ENCODE measurements around the gene ZBTB5. TPM values are rescaled to one million over a fixed set of nuclear protein-coding genes. Genes with fewer than 3 reads are reported as not detected.
"Not testable (repeated sequence)": the region's sequence is repeated elsewhere in the genome, so short reads cannot be mapped to it uniquely, and the experiment has no call there.

The ZBTB5 gene
- polyA plus RNA-seq, 3 donors: 31.8 to 33.5 (median 32.0) TPM

DNA sequence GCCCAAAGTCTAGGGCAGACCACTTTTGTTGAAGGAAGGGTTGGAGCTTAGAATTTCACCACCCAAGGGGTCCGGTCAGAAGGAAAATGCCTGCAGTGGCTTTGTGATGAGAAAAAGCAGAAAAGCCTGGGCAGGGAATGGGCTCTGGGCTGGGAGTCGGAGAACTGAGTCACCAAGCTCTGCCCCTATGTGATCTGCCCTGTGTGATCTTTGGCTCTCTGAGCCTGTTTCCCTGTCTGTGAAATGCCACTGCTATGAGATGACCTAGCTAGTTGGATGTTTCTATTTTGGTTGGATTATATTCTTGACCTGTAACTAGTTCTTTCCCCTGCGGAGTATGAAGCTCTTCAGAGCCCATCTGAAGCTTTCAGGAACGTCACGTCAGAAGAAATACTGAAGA lies 30.3 kb upstream of the ZBTB5 start:
- DNase-seq: no peak

GRCh38 chr9:37491939-37492338 lies 26.7 kb upstream of the ZBTB5 start:
- DNase-seq: no peak

- DNase-seq: no peak
Observed at GRCh38 chr9:37486616-37487548, 21.6 kb upstream of the ZBTB5 start.

DNA sequence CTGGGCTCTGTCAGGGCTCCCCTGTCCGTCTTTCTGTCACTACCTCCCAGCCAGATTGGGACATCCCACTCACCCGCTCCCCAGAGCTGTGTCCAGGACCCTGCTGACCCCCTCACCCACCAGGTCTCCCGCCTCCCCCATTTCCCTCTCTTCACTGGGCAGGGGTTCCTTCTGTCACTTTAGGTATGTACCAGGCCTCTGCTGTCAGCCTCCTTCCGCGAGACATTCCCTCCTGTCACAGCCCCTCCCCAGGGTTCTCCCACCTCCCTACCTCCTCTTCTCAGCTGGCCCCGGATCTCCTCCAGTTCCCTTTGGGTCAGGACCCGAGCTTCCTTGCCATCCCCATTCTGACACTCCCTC lies 21.0 kb upstream of the ZBTB5 start:
- DNase-seq: no peak

GRCh38 chr9:37485389-37486255 lies 20.4 kb upstream of the ZBTB5 start, which contains the start of gene POLR1E:
Gene POLR1E (plus strand): TSS chr9:37485948. CDS start chr9:37486048, 100 bp downstream.
- DNase-seq: peak; percentile 91

GRCh38 chr9:37480759-37481158 lies 15.5 kb upstream of the ZBTB5 start:
- no peak for DNase-seq

- DNase-seq: not testable (repeated sequence)
Observed at GRCh38 chr9:37477987-37478619, 12.9 kb upstream of the ZBTB5 start.

DNA sequence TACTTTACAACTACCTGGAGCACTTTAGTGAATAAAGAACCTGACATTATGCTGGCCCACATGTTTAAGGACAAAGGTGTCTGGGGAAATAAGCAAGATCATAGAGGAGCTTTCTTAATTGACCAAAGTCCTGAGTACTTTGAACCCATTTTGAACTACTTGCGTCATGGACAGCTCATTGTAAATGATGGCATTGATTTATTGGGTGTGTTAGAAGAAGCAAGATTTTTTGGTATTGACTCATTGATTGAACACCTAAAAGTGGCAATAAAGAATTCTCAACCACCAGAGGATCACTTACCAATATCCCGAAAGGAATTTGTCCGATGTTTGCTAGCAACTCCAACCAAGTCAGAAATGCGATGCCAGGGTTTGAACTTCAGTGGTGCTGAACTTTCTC lies 12.2 kb upstream of the ZBTB5 start:
- not testable (repeated sequence) for DNase-seq

GRCh38 chr9:37476930-37477329 lies 11.7 kb upstream of the ZBTB5 start:
- no peak for DNase-seq

- no peak for DNase-seq
Observed at GRCh38 chr9:37474438-37474837, 9.2 kb upstream of the ZBTB5 start.

GRCh38 chr9:37473982-37474381 lies 8.7 kb upstream of the ZBTB5 start:
- DNase-seq: not testable (repeated sequence)

GRCh38 chr9:37471942-37472684 lies 6.9 kb upstream of the ZBTB5 start:
- DNase-seq: peak; percentile 71

- DNase-seq: no peak
Observed at GRCh38 chr9:37468620-37469019, 3.4 kb upstream of the ZBTB5 start.

DNA sequence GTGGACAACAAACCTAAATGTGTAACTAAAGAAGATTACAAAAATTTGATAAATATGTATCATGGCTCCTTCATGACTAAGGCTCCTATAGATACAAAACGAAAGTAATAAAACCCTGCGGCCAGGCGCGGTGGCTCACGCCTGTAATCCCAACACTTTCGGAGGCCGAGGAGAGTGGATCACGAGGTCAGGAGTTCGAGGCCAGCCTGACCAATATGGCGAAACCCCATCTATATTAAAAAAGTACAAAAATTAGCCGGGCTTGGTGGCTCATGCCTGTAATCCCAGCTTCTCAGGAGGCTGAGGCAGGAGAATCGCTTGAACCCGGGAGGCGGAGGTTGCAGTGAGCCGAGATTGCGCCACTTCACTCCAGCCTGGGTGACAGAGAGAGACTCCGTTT lies 2.3 kb upstream of the ZBTB5 start:
- DNase-seq: not testable (repeated sequence)

GRCh38 chr9:37466037-37466709 lies 923 bp upstream of the ZBTB5 start:
- DNase-seq: peak; percentile 74

DNA sequence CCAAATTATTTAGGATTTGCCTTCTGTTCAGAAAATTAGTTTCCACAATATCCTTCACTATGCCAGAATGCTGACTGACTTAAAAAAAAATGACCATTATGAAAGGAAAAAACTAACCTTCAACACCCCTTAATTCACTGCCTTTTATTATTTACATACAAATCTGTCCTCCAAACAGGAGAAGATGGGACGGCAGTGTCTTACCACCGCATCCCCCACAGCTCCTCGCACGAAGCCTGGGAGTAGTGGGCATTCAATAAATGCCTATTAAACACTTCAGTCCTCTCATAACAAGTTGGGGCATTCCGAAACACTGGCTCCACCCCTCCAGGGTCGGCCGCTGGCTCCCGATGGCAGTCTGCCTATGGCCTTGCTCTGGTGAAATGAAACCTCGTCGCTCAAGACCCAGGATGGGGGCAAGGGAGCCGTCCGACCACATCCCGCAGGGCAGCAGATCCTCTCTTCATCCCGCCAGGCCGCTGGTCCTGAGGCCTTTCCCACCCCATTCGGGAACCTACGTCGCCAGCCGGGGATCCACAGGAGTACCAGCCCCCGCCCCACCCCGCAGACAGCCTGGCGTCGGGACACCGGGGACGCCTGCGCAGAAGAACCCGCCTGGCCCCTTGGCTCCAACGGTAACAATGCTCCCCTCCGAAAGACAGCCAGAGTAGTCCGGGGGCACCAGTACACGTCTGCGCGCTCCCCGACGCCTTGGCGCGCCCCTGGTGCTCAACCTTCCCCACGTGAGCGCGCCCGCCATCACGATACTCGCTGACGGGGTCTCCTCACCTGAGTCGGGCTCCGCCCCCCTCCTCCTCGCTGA lies 613 bp downstream of the ZBTB5 start:
- DNase-seq: peak; percentile 73

- DNase-seq: no peak
Observed at GRCh38 chr9:37464006-37464405, 1.2 kb downstream of the ZBTB5 start.

GRCh38 chr9:37456817-37457216 lies 8.4 kb downstream of the ZBTB5 start:
- no peak for DNase-seq

- no peak for DNase-seq
Observed at GRCh38 chr9:37455884-37456647, 9.2 kb downstream of the ZBTB5 start.

All from renal pelvis (tissue), 4 donors.